ENCODE results near the gene ROBO2.

GRCh38 chr3:77236118-77236517 lies 196.2 kb downstream of the ROBO2 start:
- TF ChIP-seq POLR2A (IDR thresholded peaks at IDR 0.05) (no peak), CTCF (IDR thresholded peaks at IDR 0.05 in 8 of 11, conservative IDR thresholded peaks at IDR 0.05 in 3 of 11) (no peak), POLR2AphosphoS5 (IDR thresholded peaks at IDR 0.05) (no peak)
